Hepatocyte (in vitro differentiated cells): Measurements from ENCODE around the gene TGFB3.

Source experiments
- CTCF ChIP-seq: fragments of 200-600 bp; sonication (generic); IDR thresholded peaks from 2 replicates; pipeline ENCODE4 v1.5.1; 2016; ENCODE audit warnings: antibody characterized with exemption, mild to moderate bottlenecking; ENCODE audit not compliant: poor library complexity
- EZH2 ChIP-seq: fragments of 200-600 bp; sonication (generic); IDR thresholded peaks from 2 replicates; pipeline ENCODE4 v1.6.1; 2016; ENCODE audit warnings: antibody characterized with exemption, mild to moderate bottlenecking, borderline replicate concordance
- EZH2phosphoT487 ChIP-seq: fragments of 200-600 bp; sonication (generic); IDR thresholded peaks from one replicate; pipeline ENCODE4 v1.6.1; 2018; ENCODE audit warnings: antibody characterized with exemption, mild to moderate bottlenecking, low read depth, moderate library complexity; ENCODE audit not compliant: unreplicated experiment, severe bottlenecking

GRCh38 chr14:75981426-75982265 is at the start of gene TGFB3:
- TF ChIP-seq CTCF: no peak
- no peak for TF ChIP-seq EZH2
- TF ChIP-seq EZH2phosphoT487: no peak
